Activated T-cell treated with anti-CD3 and anti-CD28 coated beads for 4 hours (primary cell): ENCODE data around the gene TFDP1.

ENCODE experiments used
- DNase-seq: peaks from one replicate; pipeline ENCODE4 v3.0.0-alpha.2; 2020

The TFDP1 gene

GRCh38 chr13:113669231-113669754, 84.7 kb downstream of the TFDP1 start:
- no peak for DNase-seq

- DNase-seq = no peak
Measured at GRCh38 chr13:113669755-113670341, 85.3 kb downstream of the TFDP1 start.

- DNase-seq = no peak
Measured at GRCh38 chr13:113670541-113670940, 86.0 kb downstream of the TFDP1 start.

GRCh38 chr13:113671066-113672001, 86.8 kb downstream of the TFDP1 start:
- DNase-seq = no peak

GRCh38 chr13:113672002-113672651, 87.6 kb downstream of the TFDP1 start:
- no peak for DNase-seq
